Sigmoid colon (tissue), 4 donors: ENCODE results near the gene STRAP.

Source experiments
- CTCF ChIP-seq, 4 experiments: fragments of 450-650 bp in 3 of 4; fragments of 200-600 bp in 1 of 4; IDR thresholded peaks; one replicate each; pipeline ENCODE4 v1.5.1; 2016 to 2019; ENCODE audit warnings: antibody characterized with exemption in 4 of 4, mild to moderate bottlenecking in 3 of 4, moderate library complexity in 2 of 4
- EP300 ChIP-seq, 4 donors: sonication (generic); formaldehyde crosslinking; IDR thresholded peaks; one replicate each; pipeline ENCODE4 v1.6.1; 2017; ENCODE audit warnings: antibody characterized with exemption in 4 of 4
- POLR2A ChIP-seq, 2 donors: fragments of 450-650 bp; IDR thresholded peaks; one replicate each; pipeline ENCODE4 v1.6.1; 2016; ENCODE audit warnings: antibody characterized with exemption in 2 of 2, mild to moderate bottlenecking in 2 of 2, moderate library complexity in 2 of 2
- POLR2AphosphoS5 ChIP-seq, 4 donors: sonication (generic); formaldehyde crosslinking; IDR thresholded peaks; one replicate each; pipeline ENCODE4 v1.6.1; 2017; ENCODE audit warnings: antibody characterized with exemption in 4 of 4

- TF ChIP-seq POLR2A (IDR thresholded peaks at IDR 0.05) (no peak), CTCF (IDR thresholded peaks at IDR 0.05) (no peak), POLR2AphosphoS5 (IDR thresholded peaks at IDR 0.05) (no peak), EP300 (IDR thresholded peaks at IDR 0.05) (no peak)
Measured at GRCh38 chr12:15879413-15879812, 2.8 kb upstream of the STRAP start.
